AG04450 (cell line): ENCODE measurements around the gene NUB1. TPM values are rescaled to one million over a fixed set of nuclear protein-coding genes. Genes with fewer than 3 reads are reported as not detected.

Experiments
- CTCF ChIA-PET: fragments of 300-600, 350-600 bp; formaldehyde crosslinking; extraction: SDS; loops from one replicate; lab custom pipeline; 2022; ENCODE audit warnings: antibody characterized with exemption, inconsistent platforms; lab: Charles Lee
- POLR2A ChIA-PET: fragments of 350-600 bp; formaldehyde crosslinking; extraction: SDS; loops from one replicate; lab custom pipeline; 2021; ENCODE audit warnings: antibody characterized with exemption, inconsistent platforms; lab: Yijun Ruan, JAX
- DNase-seq: peaks from one replicate; pipeline ENCODE4 v3.0.0-alpha.2; 2011; ENCODE audit warnings: low read depth, low spot score
- H3K27ac ChIP-seq: one replicate; pipeline ENCODE4 v1.5.1; 2012; ENCODE audit warnings: low read depth, low read length, control low read depth
- H3K27me3 ChIP-seq: one replicate; pipeline ENCODE4 v1.6.0; 2012; ENCODE audit warnings: low read length; ENCODE audit not compliant: control insufficient read depth, insufficient read depth
- H3K4me3 ChIP-seq: 2 replicates; pipeline ENCODE4 v1.5.1; 2011; ENCODE audit warnings: mild to moderate bottlenecking, low read depth, low read length, control low read depth
- H3K9me3 ChIP-seq: 2 replicates; pipeline ENCODE4 v1.5.1; 2012; ENCODE audit warnings: low read length; ENCODE audit not compliant: control insufficient read depth, insufficient read depth
- CTCF ChIP-seq: IDR thresholded peaks from 2 replicates; pipeline ENCODE4 v1.5.1; 2011; ENCODE audit warnings: low read depth, low read length, control low read depth, inconsistent platforms
- polyA plus RNA-seq: library from polyadenylated mRNA; depleted of rRNA; stranded (reverse); fragments of >200 nt; gene quantifications from 2 replicates; pipeline ENCODE4 v1.2.3, GENCODE V29; 2011

NUB1 gene
- polyA plus RNA-seq, 1 experiment: 64.1 TPM

- TF ChIP-seq CTCF: no peak
- Histone ChIP-seq H3K27ac (no peak overlapping the region), H3K27me3 (peaks cover 16% of the 10 kb centered on the region), H3K4me3 (no peak overlapping the region), H3K9me3 (peaks cover 8% of the 10 kb centered on the region)
- CTCF ChIA-PET: interaction anchor here (0.8 kb wide), 1 partner anchor 30 kb away, joined by 3 read pairs; no protein-coding TSS in a partner anchor
- DNase-seq: no peak
- POLR2A ChIA-PET: no interaction called here
Measured at GRCh38 chr7:151397026-151397425, 55.4 kb downstream of the NUB1 start.

GRCh38 chr7:151398446-151399304 is 57.1 kb downstream of the NUB1 start:
- no peak overlapping the region for H3K27ac ChIP-seq
- H3K9me3 ChIP-seq: peaks cover 8% of the 10 kb centered on the region
- TF ChIP-seq CTCF: no peak
- H3K4me3 ChIP-seq: no peak overlapping the region
- CTCF ChIA-PET: no interaction called here
- H3K27me3 ChIP-seq: peaks cover 14% of the 10 kb centered on the region
- POLR2A ChIA-PET: no interaction called here
- DNase-seq: no peak

- TF ChIP-seq CTCF: no peak
- peaks cover 11% of the 10 kb centered on the region for H3K27me3 ChIP-seq
- POLR2A ChIA-PET: no interaction called here
- H3K9me3 ChIP-seq: peaks cover 8% of the 10 kb centered on the region
- CTCF ChIA-PET: no interaction called here
- H3K4me3 ChIP-seq: no peak overlapping the region
- DNase-seq: no peak
- no peak overlapping the region for H3K27ac ChIP-seq
Measured at GRCh38 chr7:151399305-151399601, 57.6 kb downstream of the NUB1 start.

GRCh38 chr7:151399906-151400305 is 58.3 kb downstream of the NUB1 start:
- POLR2A ChIA-PET: no interaction called here

More at GRCh38 chr7:151399906-151400305, 58.3 kb downstream of the NUB1 start:
- no peak for DNase-seq
- Histone ChIP-seq H3K9me3 (peaks cover 8% of the 10 kb centered on the region), H3K4me3 (no peak overlapping the region), H3K27ac (no peak overlapping the region), H3K27me3 (peaks cover 5% of the 10 kb centered on the region)
- no peak for TF ChIP-seq CTCF
- CTCF ChIA-PET: no interaction called here
